ENCODE results near the gene BABAM2. TPM values are rescaled to one million over a fixed set of nuclear protein-coding genes. Genes with fewer than 3 reads are reported as not detected.
"Not testable (repeated sequence)": the region's sequence is repeated elsewhere in the genome, so short reads cannot be mapped to it uniquely, and the experiment has no call there.

The BABAM2 gene
- polyA plus RNA-seq, 4 donors: 55.4 to 60.7 (median 57.1) TPM

DNA sequence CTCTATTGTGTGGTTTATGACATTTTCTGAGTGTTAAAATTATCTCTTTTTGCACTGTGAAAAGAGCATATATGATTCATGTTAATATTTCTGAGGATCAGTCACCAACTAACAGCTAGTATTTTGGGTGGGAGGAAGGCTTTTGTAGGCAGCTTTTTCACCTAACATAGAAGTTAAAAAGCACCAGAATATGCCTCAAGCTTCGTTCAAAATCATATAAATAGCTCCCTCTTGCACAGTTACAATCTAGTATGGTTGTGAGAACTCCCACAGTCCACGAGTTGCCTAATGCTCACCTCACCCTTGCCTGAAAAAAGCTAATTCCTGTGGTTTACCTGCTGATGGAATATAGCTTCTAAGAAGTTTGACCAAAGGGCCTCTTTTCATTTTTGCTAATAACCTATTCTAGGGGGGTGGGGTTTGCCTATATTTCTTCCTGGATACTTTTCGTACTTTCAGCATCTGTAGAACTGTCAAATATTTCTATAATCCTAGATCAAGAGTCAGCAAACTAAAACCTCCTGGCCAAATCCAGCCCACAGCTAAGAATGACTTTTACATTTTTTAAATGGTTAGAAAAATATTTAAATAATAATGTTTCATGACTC lies 335.0 kb downstream of the BABAM2 start:
- no peak for DNase-seq (ENCODE audit: low read depth in 4 of 4, low spot score in 3 of 4)

DNA sequence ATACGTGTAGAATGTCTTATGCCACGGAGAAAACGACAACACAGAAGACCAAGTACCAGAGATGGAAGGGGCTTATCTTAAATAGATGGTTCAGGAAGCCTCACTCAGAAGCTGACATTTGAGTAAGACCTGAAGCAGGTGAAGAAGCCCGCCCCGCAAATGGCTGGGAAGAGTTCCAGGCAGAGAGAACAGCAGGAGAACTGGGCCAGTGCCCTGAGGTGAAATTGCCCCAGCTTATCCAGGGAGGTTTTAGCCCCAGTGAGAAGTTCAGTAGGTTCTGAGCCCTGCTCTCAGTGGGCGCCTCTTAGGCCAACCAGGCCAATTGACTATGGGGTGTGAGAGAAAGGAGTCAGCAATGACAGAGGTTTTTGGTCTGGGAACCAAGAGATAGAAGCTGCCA lies 336.0 kb downstream of the BABAM2 start:
- DNase-seq (ENCODE audit: low read depth in 4 of 4, low spot score in 3 of 4): no peak

DNA sequence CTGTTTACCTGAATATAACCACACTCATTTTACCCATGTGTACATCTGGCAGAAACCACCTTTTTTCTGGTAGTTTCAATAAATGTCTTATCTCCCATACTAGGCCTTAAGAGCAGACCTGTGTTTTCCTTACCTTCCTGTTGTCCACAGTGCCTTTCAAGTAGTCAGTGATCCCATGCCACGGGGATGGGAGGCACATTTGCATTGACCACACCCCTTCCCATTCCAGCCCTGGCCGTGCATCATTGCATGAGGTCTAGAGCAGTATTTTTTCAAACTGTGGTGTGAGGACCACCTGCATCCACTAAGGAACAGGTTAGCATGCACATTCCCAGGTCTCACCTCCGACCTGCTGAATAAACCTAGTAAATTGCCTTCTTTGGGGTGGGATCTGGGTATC lies 337.0 kb downstream of the BABAM2 start:
- DNase-seq (ENCODE audit: low read depth in 4 of 4, low spot score in 3 of 4): no peak

DNA sequence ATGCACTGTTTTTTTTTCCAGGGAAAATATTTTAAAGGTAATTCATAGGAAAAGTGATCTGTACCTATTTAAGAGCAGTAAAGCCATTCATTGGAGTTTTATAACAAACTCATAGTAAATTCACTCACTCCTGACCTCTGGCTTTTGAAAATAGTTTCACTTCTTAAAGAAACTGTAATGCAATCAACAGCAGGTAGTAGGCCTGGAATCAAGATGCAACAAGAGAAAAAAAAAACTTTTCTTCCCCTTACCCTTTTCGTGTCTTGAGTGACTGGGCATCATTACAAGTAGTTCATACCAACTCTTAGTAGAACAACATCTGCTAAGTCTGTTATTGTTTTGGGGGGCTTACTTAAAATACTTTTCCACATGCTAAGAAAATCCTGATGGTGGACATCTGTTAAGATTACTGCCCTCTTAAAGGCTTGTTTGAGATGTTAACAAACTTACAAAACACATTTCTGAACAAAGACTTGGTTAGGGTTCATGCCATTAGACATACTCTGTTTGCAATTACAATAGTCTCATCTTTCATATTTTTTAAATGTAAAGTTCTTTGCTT lies 338.0 kb downstream of the BABAM2 start:
- DNase-seq (ENCODE audit: low read depth in 4 of 4, low spot score in 3 of 4): no peak

DNA sequence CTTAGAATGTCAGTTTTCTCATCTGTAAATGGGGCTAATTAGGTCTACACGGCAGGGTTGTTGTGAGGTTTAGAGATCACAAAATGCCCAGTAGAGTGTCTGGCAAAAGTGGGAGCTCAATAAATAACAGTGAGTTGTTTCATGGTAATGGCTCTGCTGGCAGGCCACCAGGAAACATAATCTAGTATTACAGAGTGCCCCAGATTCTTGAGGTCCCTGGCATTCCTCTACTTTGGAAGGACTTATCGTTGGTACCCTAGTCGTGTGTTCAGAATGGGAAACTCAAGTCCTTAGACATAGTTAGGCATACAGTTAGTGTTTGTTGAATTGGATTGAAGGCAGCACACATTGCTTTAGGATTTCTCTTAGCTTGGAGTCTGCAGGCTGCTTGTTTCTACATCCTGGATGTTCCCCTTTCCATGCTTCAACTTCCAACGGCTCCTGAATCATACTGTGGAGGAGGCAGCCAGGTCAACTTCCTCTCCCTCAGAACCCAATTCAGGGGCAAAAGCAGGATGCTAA lies 340.6 kb downstream of the BABAM2 start:
- DNase-seq (ENCODE audit: low read depth in 4 of 4, low spot score in 3 of 4): no peak

DNA sequence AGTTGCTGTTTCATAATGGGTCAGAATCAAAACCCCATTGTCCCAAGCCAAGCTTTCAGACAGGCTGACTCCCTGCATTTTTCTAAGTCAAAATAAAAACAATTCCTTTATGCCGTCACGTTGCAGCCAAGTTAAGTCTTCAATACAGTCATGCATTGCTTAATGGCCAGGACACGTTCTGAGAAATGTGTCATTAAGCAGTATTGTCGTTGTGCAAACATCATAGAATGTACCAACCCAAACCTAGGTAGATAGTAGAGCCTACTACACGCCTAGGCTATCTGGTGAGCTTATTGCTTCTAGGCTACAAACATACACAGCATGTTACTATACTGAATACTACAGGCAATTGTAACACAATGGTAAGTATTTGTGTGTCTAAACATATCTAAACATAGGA lies 341.8 kb downstream of the BABAM2 start:
- no peak for DNase-seq (ENCODE audit: low read depth in 4 of 4, low spot score in 3 of 4)

DNA sequence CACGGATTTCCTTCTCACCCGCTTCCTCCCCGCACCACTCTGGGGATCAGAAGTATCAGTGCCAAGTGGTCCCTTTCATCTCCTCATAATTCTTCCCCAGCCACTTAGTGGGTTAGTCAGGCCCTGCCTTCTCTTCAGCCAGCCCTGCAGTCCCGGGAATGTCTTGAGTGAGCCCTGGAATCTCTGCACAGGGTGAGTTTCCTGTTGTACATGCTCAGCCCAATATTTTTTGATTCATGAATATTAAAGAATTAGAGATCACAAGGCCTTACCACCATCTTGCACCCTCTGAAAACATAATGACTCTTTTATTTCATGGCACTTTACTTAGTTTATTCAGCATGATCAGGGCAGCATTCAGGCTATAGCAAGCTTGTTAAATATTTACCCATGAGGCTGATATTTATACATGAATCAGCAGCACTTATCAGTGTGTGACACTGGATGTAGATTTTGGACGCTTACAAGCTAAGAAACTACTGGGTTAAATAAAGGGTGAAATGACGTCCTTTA lies 342.7 kb downstream of the BABAM2 start:
- no peak for DNase-seq (ENCODE audit: low read depth in 4 of 4, low spot score in 3 of 4)

DNA sequence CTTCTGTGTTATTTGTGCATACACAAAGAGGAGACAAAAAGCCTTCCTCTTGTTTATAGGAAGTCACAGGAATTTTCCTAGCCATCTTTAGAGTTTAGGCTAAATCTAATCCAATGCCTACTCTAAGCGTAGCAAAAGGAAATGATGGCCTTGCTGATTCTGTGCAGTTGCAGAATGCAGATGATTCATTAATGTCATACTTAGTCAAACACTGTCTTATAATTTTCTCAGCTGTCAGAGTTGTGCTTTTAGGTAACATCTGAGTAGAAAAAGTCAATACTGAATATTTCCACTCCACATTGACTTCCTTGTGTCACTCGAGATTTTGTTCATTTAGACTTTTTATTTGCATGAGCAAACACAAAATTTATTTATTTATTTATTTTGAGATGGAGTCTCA lies 344.3 kb downstream of the BABAM2 start:
- DNase-seq (ENCODE audit: low read depth in 4 of 4, low spot score in 3 of 4): no peak

DNA sequence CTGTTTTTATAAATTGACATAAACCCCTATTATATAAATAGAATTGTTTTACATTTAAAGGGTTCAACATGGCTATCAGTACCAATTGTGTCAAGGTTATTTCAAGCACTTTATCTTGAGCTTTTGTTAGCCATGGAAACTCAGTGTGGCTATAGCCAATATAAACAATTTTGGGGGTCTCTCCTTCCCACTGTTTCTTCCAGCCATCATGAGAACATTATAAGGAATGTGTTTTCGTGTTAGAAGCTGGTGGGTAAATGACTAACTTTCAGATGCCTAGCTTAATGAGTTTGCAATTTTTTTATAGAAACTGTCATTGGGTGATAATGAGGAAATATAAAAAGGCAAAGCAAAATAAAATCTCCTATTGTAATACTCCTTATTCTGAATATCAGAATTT lies 348.7 kb downstream of the BABAM2 start:
- no peak for DNase-seq (ENCODE audit: low read depth in 4 of 4, low spot score in 3 of 4)

DNA sequence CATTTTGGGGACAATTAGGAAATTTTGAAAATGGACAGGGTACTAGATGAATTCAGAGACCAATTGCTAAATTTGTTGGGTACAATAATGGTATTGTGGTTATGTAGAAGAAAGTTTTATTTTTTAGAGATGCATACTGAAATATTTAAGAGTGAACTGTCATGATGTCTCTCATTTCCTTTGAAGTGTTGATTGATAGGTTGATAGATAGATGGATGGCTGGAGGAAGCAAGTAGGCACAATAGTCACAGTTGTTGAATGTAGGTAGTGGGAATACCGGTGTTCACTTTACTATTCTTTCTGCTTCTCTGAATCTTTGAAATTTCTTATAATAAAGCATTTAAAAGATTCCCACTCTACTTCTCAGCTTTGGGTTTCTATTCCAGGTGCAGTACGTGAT lies 350.4 kb downstream of the BABAM2 start:
- no peak for DNase-seq (ENCODE audit: low read depth in 4 of 4, low spot score in 3 of 4)

DNA sequence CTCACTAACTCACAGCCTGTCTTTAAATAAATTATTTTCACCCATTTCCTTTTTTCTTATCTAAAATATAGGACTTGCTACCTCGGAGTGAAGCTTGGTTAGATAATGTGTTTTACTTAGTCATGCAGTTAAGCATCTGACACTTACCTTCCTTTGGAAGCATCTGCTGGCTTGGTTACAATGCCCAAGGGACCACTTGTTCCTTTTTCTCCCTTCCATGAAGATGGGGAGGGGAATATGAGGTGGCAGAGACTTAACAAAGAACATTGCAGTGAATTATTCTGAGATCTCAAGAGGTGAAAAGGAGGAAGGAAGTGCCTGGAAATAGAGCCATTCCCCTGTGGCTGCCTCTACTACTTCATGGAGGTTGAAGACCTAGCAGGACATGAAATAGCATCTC lies 356.8 kb downstream of the BABAM2 start:
- no peak for DNase-seq (ENCODE audit: low read depth in 4 of 4, low spot score in 3 of 4)

DNA sequence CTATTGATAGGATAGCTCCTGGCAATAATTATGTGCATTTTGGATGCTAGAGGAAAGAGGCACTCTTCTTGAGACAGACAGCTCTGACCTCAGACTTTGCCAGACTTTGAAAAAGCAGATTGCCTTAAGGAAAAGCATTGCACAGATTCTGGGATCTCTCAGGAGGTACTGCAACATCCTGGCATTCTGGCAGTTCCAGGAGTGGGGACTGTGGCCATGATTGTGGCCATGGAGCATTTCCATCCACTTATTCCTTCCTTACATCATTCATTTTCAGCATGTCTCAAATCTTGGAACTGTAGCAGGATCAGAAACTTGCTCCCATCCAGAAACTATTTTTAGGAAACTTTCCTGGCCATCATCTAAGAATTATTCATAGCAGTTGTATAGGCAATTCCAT lies 357.2 kb downstream of the BABAM2 start:
- no peak for DNase-seq (ENCODE audit: low read depth in 4 of 4, low spot score in 3 of 4)

DNA sequence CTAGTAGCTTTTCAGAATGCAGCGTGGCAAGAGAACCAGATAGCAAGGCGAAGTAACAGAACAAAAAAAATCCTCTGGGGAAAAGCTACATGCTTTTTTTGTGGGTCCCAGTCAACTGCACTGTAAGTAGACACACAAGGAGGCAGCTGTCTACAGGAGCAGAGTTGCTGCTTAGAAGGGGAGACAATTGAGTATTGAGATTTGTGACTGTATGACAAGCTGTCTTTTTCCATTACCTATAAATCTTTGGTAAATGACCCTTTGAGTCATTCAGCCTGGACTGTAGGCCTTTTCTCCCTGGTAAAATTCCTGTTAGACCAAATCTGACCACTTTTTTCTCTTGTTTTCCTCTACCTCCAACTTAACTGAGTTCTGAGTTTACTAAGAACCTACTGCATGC lies 358.0 kb downstream of the BABAM2 start:
- no peak for DNase-seq (ENCODE audit: low read depth in 4 of 4, low spot score in 3 of 4)

DNA sequence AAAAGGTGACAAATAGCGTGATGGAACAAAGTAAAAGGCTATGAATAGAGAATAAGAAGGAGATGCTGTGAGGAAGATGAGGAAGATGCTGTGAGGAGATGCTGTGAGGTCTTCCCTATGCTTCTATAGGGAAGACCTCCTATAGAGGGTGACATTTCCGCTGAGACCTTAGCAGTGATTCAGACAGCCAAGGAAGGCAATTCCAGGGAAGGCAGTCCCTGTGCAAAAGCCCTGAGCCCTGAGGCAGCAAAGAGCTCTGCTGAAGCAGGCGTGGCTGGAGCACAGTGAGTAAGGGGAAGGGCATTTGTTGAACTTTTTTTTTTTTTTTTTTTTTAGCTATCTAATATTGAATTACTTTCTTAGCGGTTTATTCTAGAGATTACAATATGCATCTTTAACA lies 359.5 kb downstream of the BABAM2 start:
- DNase-seq (ENCODE audit: low read depth in 4 of 4, low spot score in 3 of 4): no peak

DNA sequence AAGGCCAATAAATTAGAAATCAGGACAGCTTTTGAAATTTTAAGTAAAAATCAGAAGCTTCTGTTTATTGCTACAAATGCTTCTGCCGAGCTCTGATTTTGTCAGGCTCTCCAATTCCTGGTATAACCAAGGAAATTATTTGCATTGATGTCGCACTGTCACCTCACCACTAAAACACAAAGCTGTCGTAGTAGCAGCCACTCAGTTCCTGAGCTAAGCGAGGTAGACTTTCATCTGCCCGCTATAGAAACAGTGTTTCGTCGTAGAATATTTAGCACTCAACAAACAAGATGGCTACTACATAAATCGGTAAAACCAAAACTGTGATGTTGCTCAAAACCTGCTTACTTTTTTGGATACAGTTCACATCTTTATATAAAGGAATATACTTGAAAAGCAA lies 360.8 kb downstream of the BABAM2 start:
- no peak for DNase-seq (ENCODE audit: low read depth in 4 of 4, low spot score in 3 of 4)

DNA sequence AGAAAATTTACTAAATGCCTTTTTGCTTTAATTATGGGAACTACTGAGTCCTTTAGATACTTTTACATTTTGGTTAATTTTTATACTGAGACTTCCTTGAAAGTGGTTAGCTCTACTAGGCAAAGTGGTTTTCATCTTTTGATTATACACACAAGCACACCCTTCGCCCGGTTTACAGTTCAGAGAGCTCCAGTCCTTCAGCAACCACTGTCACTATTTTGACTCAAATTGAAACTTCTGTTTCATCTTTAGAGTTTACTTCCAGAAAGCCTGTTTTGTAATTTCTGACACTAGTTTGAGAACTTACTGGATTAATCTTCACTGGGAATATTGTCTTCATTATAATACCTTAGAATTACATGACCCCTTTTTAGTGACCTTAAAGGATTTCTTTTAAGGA lies 361.8 kb downstream of the BABAM2 start:
- DNase-seq (ENCODE audit: low read depth in 4 of 4, low spot score in 3 of 4): no peak

DNA sequence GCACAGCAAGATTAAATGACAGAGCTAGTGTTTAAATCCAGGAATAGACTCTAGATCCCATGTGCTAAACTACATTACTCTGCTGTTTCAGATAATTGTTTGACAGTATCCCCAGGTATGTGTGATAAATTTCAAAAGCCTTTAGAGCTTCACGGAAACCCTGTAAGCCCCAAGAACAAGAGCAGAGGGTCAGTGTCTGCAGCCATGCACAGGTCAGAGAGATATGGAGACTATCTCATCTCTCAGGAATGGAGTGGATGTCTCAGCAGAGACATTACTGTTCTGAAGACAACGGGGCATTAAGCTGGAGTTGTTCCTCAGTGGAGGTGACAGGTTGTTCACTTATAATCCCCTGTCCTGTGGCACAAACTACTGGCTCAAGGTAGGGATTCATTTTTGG lies 363.0 kb downstream of the BABAM2 start:
- no peak for DNase-seq (ENCODE audit: low read depth in 4 of 4, low spot score in 3 of 4)

DNA sequence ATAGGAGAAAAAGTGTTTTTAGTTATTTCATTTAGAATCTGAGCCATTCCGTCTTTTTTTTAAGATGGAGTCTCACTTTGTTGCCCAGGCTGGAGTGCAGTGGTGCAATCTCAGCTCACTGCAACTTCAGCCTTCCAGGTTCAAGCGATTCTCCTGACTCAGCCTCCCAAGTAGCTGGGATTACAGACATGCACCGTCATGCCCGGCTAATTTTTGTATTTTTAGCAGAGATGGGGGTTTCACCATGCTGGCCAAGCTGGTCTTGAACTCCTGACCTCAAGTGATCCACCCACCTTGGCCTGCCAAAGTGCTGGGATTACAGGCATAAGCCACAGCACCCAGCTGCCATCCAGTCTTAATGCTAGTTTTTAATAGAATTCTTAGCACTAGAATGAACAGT lies 364.7 kb downstream of the BABAM2 start:
- not testable (repeated sequence) for DNase-seq (ENCODE audit: low read depth in 4 of 4, low spot score in 3 of 4)

DNA sequence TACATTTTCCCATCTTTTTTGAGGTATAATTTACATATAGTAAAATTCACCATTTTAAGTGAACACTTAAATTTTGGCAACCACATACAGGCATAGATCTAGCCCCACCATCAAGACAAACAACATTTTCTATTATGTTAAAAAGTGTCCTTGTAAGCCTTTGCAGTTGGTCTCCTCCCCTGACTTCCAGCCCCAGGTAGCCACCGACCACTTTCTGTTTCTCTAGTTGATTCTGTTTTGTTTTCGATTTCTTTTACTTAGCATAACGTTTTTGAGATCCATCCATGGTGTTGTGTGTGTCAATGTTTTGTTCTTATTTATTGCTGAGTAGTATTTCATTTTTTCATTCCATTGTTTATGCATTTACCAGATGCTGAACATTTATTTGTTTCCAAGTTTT lies 366.7 kb downstream of the BABAM2 start:
- no peak for DNase-seq (ENCODE audit: low read depth in 4 of 4, low spot score in 3 of 4)

DNA sequence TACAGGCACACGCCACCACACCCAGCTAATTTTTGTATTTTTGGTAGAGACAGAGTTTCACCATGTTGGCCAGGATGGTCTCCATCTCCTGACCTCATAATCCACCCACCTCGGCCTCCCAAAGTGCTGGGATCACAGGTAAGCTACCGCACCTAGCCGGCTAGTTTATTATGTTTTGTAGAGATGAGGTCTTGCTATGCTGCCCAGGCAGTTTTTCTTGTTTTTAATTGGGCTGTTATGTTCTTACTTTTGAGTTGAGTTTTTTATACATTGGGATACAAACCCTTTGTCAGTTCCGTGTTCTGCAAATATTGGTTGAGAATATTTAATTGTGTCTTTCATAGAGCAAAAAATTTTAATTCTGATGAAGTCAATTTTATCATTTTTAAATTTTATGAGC lies 368.7 kb downstream of the BABAM2 start:
- DNase-seq (ENCODE audit: low read depth in 4 of 4, low spot score in 3 of 4): not testable (repeated sequence)

DNA sequence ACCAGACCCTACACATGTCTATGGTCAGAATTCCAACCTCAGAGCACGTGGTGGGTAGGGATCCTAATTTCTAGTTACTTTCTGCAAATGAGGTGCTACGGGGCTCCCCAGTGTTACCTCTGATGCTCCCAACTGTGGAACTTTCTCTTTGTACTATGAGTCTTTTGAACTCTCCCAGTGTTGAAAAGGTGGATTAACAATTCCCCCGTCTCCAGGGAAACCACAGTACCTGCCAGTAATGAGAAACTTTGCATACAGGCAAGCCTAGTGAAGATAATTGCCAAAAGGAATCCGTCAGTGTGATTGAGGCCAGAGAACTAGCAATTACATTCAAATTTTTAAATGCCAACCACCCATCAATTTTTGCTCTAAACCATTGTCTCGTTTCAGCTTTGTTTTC lies 373.2 kb downstream of the BABAM2 start:
- no peak for DNase-seq (ENCODE audit: low read depth in 4 of 4, low spot score in 3 of 4)

DNA sequence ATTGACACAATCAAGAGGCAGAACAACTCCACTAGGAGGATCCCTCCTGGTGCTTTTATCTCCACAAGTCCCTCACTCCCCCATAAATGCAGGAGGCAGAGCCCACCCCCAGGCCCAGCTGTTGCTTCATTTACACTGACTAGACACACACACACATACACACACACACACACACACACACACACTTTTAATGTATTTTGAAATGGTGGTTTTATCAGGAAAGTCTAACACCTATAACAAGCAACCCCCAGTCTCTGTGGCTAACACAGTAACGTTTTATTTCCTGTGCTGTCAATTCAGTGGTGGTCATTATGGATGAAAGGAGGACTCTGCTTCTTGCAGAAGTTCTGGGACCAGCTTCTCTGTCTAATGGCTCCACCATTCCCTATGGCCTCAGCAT lies 376.8 kb downstream of the BABAM2 start:
- DNase-seq (ENCODE audit: low read depth in 4 of 4, low spot score in 3 of 4): no peak

DNA sequence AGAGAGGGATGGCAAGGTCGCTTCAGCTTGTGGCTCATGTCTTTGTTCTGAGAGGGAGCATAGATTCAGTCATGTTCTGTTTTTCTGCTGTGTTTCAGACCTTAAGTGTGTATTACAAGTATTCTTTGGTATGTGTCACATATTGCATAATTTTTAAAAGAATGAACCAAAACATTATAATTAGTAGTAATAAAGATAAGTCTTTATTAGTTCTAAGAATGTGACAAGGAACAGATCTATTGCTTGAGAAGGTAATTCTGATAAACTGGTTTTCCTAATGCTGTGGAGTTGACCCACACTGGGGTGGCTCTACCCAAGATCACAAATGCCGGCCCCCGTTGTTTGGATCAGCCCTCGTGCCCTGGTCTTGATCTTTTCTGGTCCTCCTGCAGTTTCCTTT lies 377.9 kb downstream of the BABAM2 start:
- no peak for DNase-seq (ENCODE audit: low read depth in 4 of 4, low spot score in 3 of 4)

All from right renal pelvis (tissue), 4 donors.